ENCODE results near the gene COX5B.
A peak's percentile ranks its signal among the peaks of the same experiment; 100 is the strongest.
"Not testable (repeated sequence)": the region's sequence is repeated elsewhere in the genome, so short reads cannot be mapped to it uniquely, and the experiment has no call there.

COX5B gene

GRCh38 chr2:97673182-97673914 is 27.5 kb downstream of the COX5B start:
- DNase-seq (ENCODE audit: low read depth), result no peak

- no peak for DNase-seq (ENCODE audit: low read depth)
These were observed 28.0 kb downstream of the COX5B start for GRCh38 chr2:97673915-97674283.

GRCh38 chr2:97675430-97676113 is 29.7 kb downstream of the COX5B start:
- no peak for DNase-seq (ENCODE audit: low read depth)

GRCh38 chr2:97676620-97677019 is 30.8 kb downstream of the COX5B start:
- DNase-seq (ENCODE audit: low read depth), result no peak

- DNase-seq (ENCODE audit: low read depth), result no peak
These were observed 31.6 kb downstream of the COX5B start for GRCh38 chr2:97677480-97677879.

GRCh38 chr2:97678298-97678697 is 32.4 kb downstream of the COX5B start:
- DNase-seq (ENCODE audit: low read depth), result no peak

GRCh38 chr2:97687235-97687634 is 41.4 kb downstream of the COX5B start:
- not testable (repeated sequence) for DNase-seq (ENCODE audit: low read depth)

GRCh38 chr2:97688062-97688827 is 42.4 kb downstream of the COX5B start:
- no peak for DNase-seq (ENCODE audit: low read depth)

GRCh38 chr2:97691166-97691565 is 45.3 kb downstream of the COX5B start:
- DNase-seq (ENCODE audit: low read depth), result no peak

GRCh38 chr2:97693476-97693875 is 47.6 kb downstream of the COX5B start:
- DNase-seq (ENCODE audit: low read depth), result no peak

GRCh38 chr2:97695744-97696143 is 49.9 kb downstream of the COX5B start:
- no peak for DNase-seq (ENCODE audit: low read depth)

- DNase-seq (ENCODE audit: low read depth), result peak; percentile 56
These were observed 51.7 kb downstream of the COX5B start for GRCh38 chr2:97697252-97698235.
